Activated CD4-positive, alpha-beta T cell treated with anti-CD3 and anti-CD28 coated beads, Interleukin-2, amount 50 U/mL, for 4 hours (primary cell): ENCODE measurements around the gene DUSP28.
A peak's percentile ranks its signal among the peaks of the same experiment; 100 is the strongest.
"Not testable (repeated sequence)": the region's sequence is repeated elsewhere in the genome, so short reads cannot be mapped to it uniquely, and the experiment has no call there.

ENCODE experiments used
- DNase-seq, 2 experiments: peaks; one replicate each; pipeline ENCODE4 v3.0.0-alpha.2; 2020

Gene DUSP28

DNA sequence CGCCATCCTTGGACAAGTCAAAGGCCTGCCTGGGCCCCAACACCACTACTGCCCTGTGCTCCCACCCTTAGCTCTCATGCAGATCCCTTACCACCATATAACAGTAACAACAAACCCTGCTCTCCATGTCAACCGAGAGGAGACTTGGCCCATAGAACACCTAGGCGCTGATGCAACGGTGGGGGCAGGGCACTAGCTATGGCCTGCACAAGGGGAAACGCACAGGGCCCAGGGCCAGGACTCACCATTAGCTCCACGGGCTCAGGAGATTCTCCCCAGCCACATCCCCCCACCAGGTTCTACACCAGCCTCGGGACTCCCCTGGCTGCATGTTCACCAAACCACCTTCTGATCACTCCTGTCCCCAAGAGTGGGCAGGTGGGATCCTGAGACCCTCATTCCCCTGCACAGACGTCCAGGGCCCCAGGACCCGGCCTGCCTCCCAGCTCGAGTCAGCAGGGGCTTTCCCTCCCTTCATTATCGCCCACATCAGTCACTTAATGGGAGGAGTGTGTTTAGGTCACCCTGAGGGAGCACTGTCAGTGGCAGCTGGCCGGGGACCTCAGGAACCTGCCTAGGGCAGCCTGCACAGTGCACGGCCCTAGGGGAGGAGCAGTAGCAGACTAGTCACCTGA is 31.6 kb upstream of the DUSP28 start:
- no peak for DNase-seq

- no peak for DNase-seq
Measured at GRCh38 chr2:240529344-240529999, 30.7 kb upstream of the DUSP28 start.

DNA sequence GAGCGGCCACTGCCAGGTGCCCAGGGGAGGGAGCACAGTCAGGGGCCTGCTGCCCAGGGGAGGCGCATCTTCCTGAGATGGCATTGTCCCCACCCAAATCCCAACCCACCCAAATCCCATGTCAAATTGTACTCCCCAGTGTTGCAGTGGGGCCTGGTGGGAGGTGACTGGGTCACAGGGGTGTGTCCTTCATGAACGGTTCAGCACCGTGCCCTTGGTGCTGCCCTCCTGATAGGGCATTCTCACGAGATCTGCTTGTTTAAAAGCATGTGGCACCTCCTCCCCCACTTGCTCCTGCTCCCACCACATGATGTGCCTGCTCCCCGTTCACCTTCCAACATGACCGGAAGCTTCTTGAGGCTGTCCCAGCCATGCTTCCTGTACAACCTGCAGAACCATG is 30.0 kb upstream of the DUSP28 start:
- no peak for DNase-seq

- no peak for DNase-seq
Measured at GRCh38 chr2:240531038-240531437, 29.1 kb upstream of the DUSP28 start.

- DNase-seq = no peak
Measured at GRCh38 chr2:240532031-240532775, 28.0 kb upstream of the DUSP28 start.

GRCh38 chr2:240538031-240538780 is 22.0 kb upstream of the DUSP28 start:
- no peak for DNase-seq

DNA sequence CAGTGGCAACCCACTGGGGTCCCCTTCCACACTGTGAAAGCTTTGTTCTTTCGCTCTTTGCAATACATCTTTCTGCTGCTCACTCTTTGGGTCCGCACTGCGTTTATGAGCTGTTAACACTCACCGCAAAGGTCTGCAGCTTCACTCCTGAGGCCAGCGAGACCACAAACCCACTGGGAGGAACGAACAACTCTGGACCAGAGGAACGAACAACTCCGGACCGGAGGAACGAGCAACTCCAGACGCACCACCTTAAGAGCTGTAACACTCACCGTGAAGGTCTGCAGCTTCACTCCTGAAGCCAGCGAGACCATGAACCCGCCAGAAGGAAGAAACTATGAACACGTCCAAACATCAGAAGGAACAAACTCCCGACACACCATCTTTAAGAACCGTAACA is 21.1 kb upstream of the DUSP28 start:
- not testable (repeated sequence) for DNase-seq

GRCh38 chr2:240539906-240540305 is 20.3 kb upstream of the DUSP28 start:
- no peak for DNase-seq

- no peak for DNase-seq
Measured at GRCh38 chr2:240551288-240551687, 8.9 kb upstream of the DUSP28 start.

GRCh38 chr2:240551811-240552210 is 8.3 kb upstream of the DUSP28 start:
- no peak for DNase-seq

- DNase-seq = no peak
Measured at GRCh38 chr2:240553956-240554480, 6.1 kb upstream of the DUSP28 start.

- no peak for DNase-seq
Measured at GRCh38 chr2:240554767-240555493, 5.2 kb upstream of the DUSP28 start.

GRCh38 chr2:240555541-240556250 is 4.5 kb upstream of the DUSP28 start:
- DNase-seq = no peak

DNA sequence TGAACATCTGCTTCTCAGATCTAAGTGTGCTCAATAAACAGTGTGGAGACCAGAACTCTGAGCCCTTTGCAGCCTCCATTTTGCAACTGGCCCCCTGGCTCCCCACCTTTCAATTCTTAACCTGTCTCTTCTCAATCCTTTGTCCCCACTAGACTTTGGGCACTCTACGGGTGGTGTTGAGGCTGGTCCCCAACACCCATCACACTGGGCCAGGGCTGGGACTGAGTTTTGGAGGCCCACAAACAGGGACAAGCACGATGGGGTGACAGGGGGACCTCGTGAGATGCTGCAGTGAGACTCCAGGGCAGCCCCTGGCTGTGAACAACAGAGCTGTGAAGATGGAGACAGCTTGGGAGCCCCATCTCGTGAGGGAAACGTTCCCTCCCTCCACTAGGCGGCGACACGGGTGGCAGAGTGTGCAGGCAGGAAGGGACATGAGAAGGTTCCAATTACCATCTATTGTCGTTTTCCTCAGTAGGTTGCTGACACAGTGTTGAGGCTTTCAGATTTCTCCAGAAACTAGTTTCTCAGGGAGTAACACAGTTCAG is 3.5 kb upstream of the DUSP28 start:
- DNase-seq = peak; percentile 71 to 73

GRCh38 chr2:240557101-240557751 is 2.9 kb upstream of the DUSP28 start:
- no peak for DNase-seq

DNA sequence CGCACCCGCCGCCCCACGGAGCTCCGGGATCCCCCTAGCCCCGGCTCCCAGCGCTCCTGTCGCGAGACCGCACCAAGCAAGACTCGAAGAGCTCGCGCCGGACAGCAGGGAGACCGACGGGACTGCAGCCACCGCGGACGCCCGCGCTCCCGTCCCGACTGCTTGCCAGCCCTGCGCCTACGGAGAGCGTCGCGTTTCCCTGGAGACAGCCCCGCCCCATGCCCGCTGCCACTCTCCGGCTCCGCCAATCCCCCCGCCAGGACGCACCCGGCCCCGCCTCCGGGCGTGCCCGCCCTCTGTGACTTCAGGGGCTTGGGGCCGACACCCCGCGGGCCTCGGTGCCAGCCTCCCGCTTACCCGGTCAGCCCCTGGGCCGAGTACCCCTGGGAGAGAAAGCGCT is 2.3 kb upstream of the DUSP28 start, which contains the start of gene ANKMY1:
TSS of gene ANKMY1 (minus strand) at position 181 of the 400 bp plus-strand sequence. CDS start 653 bp downstream, outside the sequence.
- peak; percentile 56 to 62 for DNase-seq

DNA sequence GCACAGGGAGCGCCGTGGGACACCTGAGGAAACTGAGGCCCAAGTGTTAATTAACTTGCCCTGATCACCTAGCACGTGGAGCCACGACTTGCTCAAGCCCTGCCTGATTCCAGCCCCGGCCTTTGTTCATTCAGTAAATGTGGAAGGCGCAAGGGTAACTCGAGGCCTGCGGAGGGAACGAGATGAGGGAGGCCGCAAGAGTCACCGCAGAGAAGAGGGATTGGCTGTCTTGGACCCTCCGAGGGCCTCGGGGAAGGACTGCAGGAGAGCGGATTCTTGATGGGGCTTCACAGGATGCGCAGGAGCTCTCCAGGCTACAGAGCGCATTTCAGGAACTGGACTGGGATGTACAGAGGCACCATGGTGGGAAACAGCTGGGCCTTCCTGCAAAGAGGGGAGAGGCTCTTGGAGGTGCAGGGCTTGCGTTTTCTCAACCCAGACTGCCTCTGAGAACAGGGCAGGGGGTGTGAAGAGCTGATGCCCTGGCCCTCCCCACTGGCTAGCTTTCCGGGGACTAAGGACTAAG is 1.9 kb upstream of the DUSP28 start:
- no peak for DNase-seq

DNA sequence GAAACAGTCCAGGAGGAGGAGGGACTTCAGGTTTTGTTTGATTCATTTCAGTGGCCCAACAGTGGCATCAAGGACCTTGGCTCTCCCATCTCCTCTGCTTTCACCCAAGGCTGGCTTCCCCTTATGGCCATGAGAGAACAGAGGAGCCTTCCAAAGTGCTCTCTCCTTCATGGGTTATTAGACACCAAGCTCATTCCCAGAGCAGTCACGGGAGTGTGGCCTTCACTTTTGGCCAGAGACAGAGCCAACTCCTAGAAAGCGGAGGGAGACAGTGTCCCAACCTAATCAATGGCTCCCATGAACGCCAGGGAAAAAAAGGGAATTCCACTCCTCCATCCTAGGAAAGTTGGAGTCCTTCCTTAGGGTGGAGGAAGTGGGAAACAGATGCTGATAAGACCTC is 871 bp upstream of the DUSP28 start:
- no peak for DNase-seq

GRCh38 chr2:240560480-240561324 is 545 bp downstream of the DUSP28 start:
- DNase-seq = peak; percentile 99 to 100
